ENCODE data around the gene PLA2G4F. TPM values are rescaled to one million over a fixed set of nuclear protein-coding genes. Genes with fewer than 3 reads are reported as not detected.

The PLA2G4F gene
- total RNA-seq, 1 donor from 2014 or later: not detected

DNA sequence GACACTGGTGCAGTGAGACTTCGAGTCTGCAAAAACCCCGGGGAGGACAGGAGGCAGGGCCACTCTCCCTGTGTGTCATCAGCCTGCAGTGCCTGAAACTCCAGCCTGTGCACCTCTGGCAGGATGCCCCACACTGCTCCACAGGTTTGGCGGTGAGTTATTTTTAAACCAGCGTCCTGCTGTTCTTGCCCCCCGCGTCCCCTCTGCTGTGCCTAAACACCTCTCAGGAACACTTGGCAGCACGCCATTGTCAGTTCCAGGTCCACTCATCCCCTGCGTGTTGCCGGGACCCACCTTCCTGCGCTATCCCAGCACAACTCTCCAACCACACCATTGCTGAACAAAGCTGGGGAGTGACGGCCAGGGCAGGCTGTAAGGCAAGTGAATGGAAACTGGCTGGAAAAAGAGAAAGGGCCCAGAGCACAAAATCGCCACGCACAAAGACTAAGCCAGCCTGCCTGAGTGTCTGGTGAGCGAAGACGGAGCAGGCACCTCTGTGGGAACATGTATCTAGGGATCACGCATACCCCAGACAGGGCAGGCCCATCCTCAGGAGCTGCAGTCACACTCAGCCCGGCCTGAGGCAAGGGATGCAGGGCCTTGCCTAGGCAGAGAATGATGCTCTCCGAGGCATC, 3.1 kb upstream of the PLA2G4F start:
- Mint-ChIP-seq H3K27ac (no peak overlapping the region), H3K27me3 (ENCODE audit: insufficient read depth) (no peaks in the 10 kb centered on the region), H3K9me3 (no peaks in the 10 kb centered on the region), H3K36me3 (ENCODE audit: low read depth) (peaks cover 30% of the 10 kb centered on the region), H3K4me1 (ENCODE audit: low read depth) (no peaks in the 10 kb centered on the region), H3K4me3 (no peak overlapping the region)
- intact Hi-C loops (cut with micrococcal nuclease): no loop called here
- DNase-seq (ENCODE audit: low spot score): no peak

DNA sequence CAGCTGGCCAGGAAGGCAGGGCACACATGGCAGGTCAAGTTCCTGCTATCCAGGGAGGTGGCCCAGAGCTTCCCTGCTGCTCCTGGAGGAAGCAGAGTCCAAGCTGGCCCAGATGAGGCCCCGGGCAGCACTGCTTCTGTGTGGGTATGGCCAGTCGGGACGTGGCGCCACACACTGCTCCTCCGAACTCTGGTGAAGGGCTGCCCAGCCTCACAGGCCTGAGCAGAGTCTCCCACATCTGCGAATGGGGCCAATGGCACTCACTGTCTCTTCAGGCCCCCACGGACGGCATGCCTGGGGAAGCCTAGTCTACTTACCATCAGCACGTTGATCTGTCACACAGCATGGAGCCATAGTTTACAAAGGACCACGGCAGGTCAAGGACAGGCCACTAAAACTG, 2.5 kb upstream of the PLA2G4F start:
- intact Hi-C loops (cut with micrococcal nuclease): no loop called here
- DNase-seq (ENCODE audit: low spot score): no peak
- H3K4me1 Mint-ChIP-seq (ENCODE audit: low read depth): no peaks in the 10 kb centered on the region
- H3K36me3 Mint-ChIP-seq (ENCODE audit: low read depth): peaks cover 25% of the 10 kb centered on the region
- H3K9me3 Mint-ChIP-seq: no peaks in the 10 kb centered on the region
- no peaks in the 10 kb centered on the region for H3K27me3 Mint-ChIP-seq (ENCODE audit: insufficient read depth)
- no peak overlapping the region for H3K27ac Mint-ChIP-seq
- no peak overlapping the region for H3K4me3 Mint-ChIP-seq

DNA sequence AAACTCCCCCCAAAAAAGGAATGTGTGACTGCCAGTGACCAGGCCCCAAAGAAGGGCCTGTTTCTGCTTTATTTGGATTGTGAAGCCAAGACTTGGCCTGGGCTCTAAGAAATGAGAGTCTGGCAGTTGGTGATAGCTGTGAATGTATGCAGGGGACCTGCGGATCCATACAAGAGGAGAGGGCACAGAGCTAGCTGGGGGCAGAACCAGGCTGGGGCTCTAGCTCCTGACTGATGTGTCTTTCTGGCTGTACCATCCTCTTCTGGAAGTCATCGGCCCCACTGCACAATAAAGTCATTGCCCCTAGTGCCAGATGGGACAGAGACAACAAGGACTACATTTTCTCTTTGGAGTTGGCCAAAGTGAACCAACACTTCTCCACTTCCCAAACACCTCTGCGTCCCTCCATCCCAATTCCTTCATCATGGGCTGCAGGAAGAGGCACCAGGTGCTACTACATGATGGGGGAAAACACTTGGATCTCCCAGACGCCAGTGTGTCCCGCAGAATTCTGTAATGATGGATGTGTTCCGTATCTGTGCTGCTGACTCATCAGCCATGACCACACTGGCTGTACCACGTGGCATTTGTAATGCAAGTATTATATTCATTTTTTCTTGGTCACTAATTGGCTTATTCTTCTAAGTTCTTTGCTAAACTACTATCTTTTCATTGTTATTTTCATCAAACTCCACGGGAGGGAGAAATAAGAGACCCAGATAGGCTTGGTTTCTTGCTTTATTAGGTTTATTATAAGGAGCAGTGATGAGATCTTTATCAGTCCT, 1.7 kb upstream of the PLA2G4F start:
- peaks cover 19% of the 10 kb centered on the region for H3K36me3 Mint-ChIP-seq (ENCODE audit: low read depth)
- DNase-seq (ENCODE audit: low spot score): no peak
- H3K27ac Mint-ChIP-seq: no peak overlapping the region
- intact Hi-C loops (cut with micrococcal nuclease): no loop called here
- H3K27me3 Mint-ChIP-seq (ENCODE audit: insufficient read depth): no peaks in the 10 kb centered on the region
- no peaks in the 10 kb centered on the region for H3K9me3 Mint-ChIP-seq
- H3K4me1 Mint-ChIP-seq (ENCODE audit: low read depth): no peaks in the 10 kb centered on the region
- H3K4me3 Mint-ChIP-seq: no peak overlapping the region

DNA sequence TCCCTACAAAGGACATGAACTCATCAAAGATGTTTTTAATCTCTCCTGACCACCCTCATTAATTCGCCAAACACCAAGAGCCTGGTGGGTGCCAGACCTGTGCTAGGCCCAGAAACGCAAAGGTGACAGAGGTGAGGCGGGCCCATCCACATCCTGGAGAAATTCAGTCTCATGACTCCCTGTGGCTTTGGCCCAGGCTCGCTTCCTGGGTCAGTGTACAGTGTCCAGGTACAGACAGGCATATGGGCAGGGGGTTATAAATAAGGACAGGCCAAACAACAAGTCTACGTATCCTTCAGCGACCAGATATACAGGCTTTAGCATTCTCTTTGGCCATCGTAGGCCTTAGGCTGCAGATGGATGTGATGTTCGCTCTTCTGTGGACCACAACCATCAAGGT, 945 bp upstream of the PLA2G4F start:
- intact Hi-C loops (cut with micrococcal nuclease): no loop called here
- H3K4me3 Mint-ChIP-seq: no peak overlapping the region
- H3K9me3 Mint-ChIP-seq: no peaks in the 10 kb centered on the region
- no peaks in the 10 kb centered on the region for H3K27me3 Mint-ChIP-seq (ENCODE audit: insufficient read depth)
- no peak overlapping the region for H3K27ac Mint-ChIP-seq
- no peaks in the 10 kb centered on the region for H3K4me1 Mint-ChIP-seq (ENCODE audit: low read depth)
- H3K36me3 Mint-ChIP-seq (ENCODE audit: low read depth): peaks cover 13% of the 10 kb centered on the region
- DNase-seq (ENCODE audit: low spot score): no peak

DNA sequence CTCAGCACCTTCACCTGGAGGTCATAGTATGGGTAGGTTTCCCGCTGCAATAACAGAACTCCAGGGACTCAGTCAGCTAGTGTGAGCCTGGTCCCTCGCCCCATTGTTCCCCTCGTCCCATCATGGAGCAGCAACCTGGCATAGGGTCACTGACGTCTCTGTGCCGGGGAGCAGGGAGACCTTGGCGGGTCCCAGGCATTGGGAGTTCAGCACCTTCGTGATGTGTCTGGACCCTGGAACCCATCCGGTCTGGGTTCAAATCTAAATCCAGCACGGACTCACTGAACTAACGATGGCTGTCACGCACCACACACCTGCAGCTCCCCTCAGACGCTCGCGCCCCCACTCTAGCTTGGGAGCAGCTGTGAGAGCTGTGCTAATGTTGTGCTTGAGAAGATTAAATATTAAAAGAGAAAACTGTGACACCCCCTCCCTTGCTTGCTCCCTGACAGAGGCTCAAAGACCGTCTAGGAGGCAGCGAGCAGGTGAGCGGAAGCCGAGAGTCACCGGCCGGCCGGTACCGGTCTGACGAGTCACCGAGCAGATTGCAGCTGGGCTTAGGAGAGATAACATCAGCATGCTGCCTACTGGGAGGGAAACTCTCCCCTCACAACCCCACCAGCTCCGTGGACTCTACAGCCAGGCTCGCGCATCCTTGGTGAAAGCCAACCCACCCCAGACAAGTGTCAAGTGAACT, 742 bp downstream of the PLA2G4F start:
- H3K27ac Mint-ChIP-seq: no peak overlapping the region
- H3K9me3 Mint-ChIP-seq: no peaks in the 10 kb centered on the region
- H3K36me3 Mint-ChIP-seq (ENCODE audit: low read depth): peaks cover 6% of the 10 kb centered on the region
- no peak for DNase-seq (ENCODE audit: low spot score)
- H3K27me3 Mint-ChIP-seq (ENCODE audit: insufficient read depth): no peaks in the 10 kb centered on the region
- intact Hi-C loops (cut with micrococcal nuclease): no loop called here
- no peaks in the 10 kb centered on the region for H3K4me1 Mint-ChIP-seq (ENCODE audit: low read depth)
- H3K4me3 Mint-ChIP-seq: no peak overlapping the region

DNA sequence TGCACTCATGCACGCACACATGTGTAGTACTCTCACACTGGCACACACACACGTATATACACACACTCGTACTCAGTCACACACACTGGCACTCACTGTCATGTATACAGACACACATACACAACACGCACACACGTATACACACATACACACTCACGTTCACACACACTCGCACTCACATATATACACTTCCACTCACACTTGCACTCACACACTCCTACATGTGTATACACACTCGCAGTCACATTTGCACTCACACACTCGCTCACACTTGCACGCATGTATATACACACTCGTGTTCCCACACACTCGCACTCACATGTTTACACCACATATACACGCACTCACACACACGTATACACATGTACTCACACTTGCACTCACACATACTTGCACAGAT, 1.5 kb downstream of the PLA2G4F start:
- Mint-ChIP-seq H3K27me3 (ENCODE audit: insufficient read depth) (no peaks in the 10 kb centered on the region), H3K9me3 (no peaks in the 10 kb centered on the region), H3K27ac (no peak overlapping the region), H3K4me3 (no peak overlapping the region), H3K36me3 (ENCODE audit: low read depth) (peaks cover 5% of the 10 kb centered on the region), H3K4me1 (ENCODE audit: low read depth) (no peaks in the 10 kb centered on the region)
- intact Hi-C loops (cut with micrococcal nuclease): no loop called here
- DNase-seq (ENCODE audit: low spot score): no peak

DNA sequence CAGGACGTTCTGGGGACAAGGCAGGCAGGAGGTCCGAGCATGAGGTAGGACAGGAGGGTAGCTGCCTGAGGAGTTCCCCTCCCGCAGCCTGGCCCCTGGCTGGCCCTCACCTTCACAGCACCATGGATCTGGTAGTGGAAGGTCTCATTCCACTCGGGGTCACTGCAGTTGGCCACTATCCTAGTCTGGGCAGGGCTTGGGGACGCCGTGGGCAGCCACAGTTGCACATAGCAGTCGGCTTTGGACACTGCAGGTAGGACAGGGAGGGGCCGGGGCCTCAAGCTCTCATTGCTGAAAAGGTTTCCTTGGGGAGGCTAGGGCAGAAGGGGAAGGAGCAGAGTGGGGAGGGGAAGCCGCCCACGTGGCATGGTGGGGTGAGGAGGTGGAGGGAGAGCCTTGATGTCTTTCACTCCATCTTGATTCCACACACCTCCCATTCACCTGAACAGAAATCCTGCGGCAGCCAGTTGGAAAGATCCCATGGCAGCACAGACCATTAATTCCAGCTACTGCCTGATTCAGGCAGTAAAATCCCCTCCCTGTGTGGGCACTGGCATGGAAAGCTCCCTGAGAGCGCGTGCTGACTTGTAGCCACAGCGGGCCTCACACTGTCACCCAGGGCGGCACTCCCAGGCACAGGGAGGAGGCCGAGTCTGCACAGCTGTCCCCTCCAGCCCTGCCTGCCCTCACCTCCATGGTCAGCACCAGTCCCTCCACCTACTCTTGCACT, 2.1 kb downstream of the PLA2G4F start:
- intact Hi-C loops (cut with micrococcal nuclease): no loop called here
- Mint-ChIP-seq H3K9me3 (no peaks in the 10 kb centered on the region), H3K36me3 (ENCODE audit: low read depth) (peaks cover 2% of the 10 kb centered on the region), H3K27me3 (ENCODE audit: insufficient read depth) (no peaks in the 10 kb centered on the region), H3K4me3 (no peak overlapping the region), H3K4me1 (ENCODE audit: low read depth) (no peaks in the 10 kb centered on the region), H3K27ac (no peak overlapping the region)
- no peak for DNase-seq (ENCODE audit: low spot score)

DNA sequence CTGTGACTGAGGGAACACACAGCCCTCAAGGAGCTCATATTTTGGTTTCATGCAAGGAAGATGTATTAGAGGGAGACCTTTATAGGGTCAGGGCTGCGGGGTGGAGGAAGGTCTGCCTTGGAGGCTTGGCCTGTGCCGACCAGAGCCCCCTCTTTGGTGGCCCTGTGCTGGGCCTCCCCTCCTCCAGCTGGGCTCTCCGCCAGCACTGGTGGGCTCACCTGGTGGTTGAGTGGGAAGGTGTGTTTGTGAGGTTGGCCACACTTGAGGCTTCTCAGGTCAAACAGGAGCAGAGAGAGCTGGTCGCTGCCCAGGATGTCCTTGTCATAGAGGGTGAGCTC, 2.6 kb downstream of the PLA2G4F start:
- intact Hi-C loops (cut with micrococcal nuclease): no loop called here
- H3K4me1 Mint-ChIP-seq (ENCODE audit: low read depth): no peaks in the 10 kb centered on the region
- DNase-seq (ENCODE audit: low spot score): no peak

DNA sequence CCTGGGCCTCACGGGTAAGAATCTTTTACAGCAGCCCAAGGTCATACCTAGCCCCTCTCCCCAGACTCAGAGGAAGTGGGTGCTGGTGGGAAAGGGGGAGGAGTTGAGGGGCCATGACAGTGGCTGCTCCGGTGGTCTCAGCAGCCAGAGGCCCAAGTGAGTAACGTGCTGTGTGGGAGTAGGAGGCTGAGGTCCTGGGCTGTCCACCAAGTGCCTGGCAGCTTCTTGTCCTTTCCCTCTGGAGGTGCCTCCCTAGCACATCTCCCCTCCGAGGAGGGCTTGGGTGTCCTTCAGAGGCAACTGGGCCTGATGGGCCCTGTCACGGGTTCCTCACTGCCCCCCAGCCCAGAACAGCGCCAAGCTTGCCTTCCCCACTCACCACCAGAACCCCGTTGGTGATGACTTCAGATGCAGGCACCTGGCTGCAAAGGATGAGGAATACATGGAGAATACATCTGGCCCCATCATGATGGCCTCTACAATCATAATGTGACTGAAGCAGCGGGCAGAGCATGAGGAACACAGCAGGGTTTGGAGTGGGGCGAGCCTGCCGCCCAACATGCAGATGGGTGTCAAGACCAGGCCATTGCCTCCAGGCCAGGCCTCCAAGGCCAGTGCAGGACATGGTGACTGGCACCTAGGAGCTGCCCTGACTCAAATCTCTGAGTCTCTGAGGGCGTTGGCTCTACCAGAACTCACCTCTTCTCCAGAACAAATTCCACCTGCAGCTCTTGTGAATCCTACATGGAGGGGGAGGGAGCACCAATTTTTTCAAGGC, 3.3 kb downstream of the PLA2G4F start:
- Mint-ChIP-seq H3K4me1 (ENCODE audit: low read depth) (no peaks in the 10 kb centered on the region), H3K27me3 (ENCODE audit: insufficient read depth) (no peaks in the 10 kb centered on the region), H3K36me3 (ENCODE audit: low read depth) (no peaks in the 10 kb centered on the region), H3K27ac (no peak overlapping the region), H3K9me3 (no peaks in the 10 kb centered on the region), H3K4me3 (no peak overlapping the region)
- intact Hi-C loops (cut with micrococcal nuclease): no loop called here
- no peak for DNase-seq (ENCODE audit: low spot score)

More for the DNA sequence above, 2.6 kb downstream of the PLA2G4F start:
- Mint-ChIP-seq H3K36me3 (ENCODE audit: low read depth) (peaks cover 2% of the 10 kb centered on the region), H3K9me3 (no peaks in the 10 kb centered on the region), H3K4me3 (no peak overlapping the region), H3K27ac (no peak overlapping the region), H3K27me3 (ENCODE audit: insufficient read depth) (no peaks in the 10 kb centered on the region)

DNA sequence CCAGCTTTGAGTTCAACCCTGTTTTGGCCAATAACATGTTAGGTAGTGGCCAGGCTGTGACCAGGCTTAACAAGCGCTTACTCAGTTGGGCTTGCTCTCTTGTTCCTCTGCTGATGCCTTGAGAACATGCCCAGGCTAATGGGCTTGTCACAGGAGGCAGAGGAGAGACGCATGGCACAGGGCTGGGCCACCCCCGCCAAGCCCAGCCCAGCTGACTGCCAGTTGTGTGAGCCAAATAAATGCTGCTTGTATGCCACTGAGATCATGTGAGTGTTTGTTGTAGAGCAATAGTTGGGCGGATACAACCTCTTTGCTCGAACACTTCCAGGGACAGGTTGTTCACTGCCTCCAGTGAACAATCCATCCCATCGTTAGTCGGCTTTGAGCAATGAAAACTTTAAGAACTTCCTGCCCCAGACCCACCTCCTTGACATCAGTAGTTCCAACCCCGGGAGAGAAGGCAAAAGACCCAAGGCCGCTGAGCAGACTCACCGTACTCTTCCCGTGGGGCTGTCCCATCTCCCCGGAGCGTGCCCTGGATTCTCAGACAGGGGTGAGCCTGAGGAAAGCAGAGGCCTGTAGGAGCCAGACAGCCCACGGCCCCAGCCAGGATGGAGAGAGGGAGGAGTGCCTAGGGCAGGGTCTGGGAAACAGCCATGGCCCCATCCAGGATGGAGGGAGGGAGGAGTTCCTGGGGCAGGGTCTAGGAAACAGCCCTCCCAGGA, 4.1 kb downstream of the PLA2G4F start:
- no peaks in the 10 kb centered on the region for H3K9me3 Mint-ChIP-seq
- no peak for DNase-seq (ENCODE audit: low spot score)
- no peaks in the 10 kb centered on the region for H3K36me3 Mint-ChIP-seq (ENCODE audit: low read depth)
- H3K27me3 Mint-ChIP-seq (ENCODE audit: insufficient read depth): no peaks in the 10 kb centered on the region
- H3K4me3 Mint-ChIP-seq: no peak overlapping the region
- intact Hi-C loops (cut with micrococcal nuclease): no loop called here
- H3K4me1 Mint-ChIP-seq (ENCODE audit: low read depth): no peaks in the 10 kb centered on the region
- no peak overlapping the region for H3K27ac Mint-ChIP-seq

DNA sequence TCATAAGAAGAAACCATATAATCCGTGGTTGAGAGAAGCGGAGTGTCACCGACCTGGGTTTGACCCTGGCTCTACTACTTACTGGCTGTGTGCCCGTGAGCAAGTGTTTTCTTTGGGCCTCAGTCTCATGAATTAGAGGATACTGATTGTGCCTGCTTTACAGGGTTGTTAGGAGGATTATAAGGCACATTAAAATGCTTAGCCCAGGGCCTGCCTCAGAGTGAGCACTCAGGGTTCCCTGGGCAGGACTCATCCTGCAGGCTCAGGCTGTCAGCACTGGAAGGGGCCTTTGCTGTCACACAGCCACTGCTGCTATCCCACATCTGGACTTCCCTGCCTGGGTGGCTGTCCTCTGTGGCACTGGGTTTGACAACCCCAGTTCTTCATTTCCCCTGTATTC, 4.7 kb downstream of the PLA2G4F start:
- H3K36me3 Mint-ChIP-seq (ENCODE audit: low read depth): no peaks in the 10 kb centered on the region
- H3K27ac Mint-ChIP-seq: no peak overlapping the region
- DNase-seq (ENCODE audit: low spot score): no peak
- H3K4me1 Mint-ChIP-seq (ENCODE audit: low read depth): no peaks in the 10 kb centered on the region
- intact Hi-C loops (cut with micrococcal nuclease): no loop called here
- H3K9me3 Mint-ChIP-seq: no peaks in the 10 kb centered on the region
- no peaks in the 10 kb centered on the region for H3K27me3 Mint-ChIP-seq (ENCODE audit: insufficient read depth)
- H3K4me3 Mint-ChIP-seq: no peak overlapping the region

DNA sequence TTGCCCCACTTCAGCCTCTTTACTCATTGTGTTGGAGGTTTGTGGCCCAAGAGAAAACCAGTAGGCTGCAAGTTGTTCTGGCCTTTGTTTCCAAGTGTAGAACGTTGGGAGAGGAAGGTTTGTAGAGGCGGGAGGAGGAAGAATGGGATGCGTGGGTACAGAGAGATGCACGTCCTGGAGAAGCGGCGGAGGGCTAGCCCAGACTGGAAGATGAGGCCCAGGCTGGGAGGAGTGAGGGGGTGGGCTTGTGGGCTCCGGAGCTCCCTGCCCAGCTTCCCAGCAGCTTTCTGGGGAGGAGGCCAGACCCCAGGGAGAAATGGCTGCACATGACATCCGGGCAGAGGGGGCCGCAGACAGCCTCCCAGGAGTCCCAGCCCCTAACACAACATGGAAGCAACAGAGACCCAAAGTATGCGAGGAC, 5.3 kb downstream of the PLA2G4F start:
- DNase-seq (ENCODE audit: low spot score): no peak
- intact Hi-C loops (cut with micrococcal nuclease): no loop called here
- H3K36me3 Mint-ChIP-seq (ENCODE audit: low read depth): no peaks in the 10 kb centered on the region
- H3K4me1 Mint-ChIP-seq (ENCODE audit: low read depth): no peaks in the 10 kb centered on the region
- no peaks in the 10 kb centered on the region for H3K9me3 Mint-ChIP-seq
- H3K27me3 Mint-ChIP-seq (ENCODE audit: insufficient read depth): no peaks in the 10 kb centered on the region
- H3K27ac Mint-ChIP-seq: no peak overlapping the region
- no peak overlapping the region for H3K4me3 Mint-ChIP-seq

Measured in activated T-helper 1 cell treated with anti-CD3 and anti-CD28 coated beads, Interleukin-12 subunit alpha, Interleukin-12 subunit beta, Interleukin-2, Interleukin-4 antibody, amounts not matched to agents 30 ng/mL and 10 ng/mL and 1 ng/mL, durations not matched to agents 14 hours and 24 hours and 36 hours (primary cell).